WERI-Rb-1 (cell line): ENCODE results near the gene RMND5A.

Experiments
- DNase-seq: peaks from one replicate; pipeline ENCODE4 v3.0.0-alpha.2; 2020
- H3K27ac ChIP-seq: fragments of 250-450 bp; sonication (Bioruptor Pico); 2 replicates; pipeline ENCODE4 v1.5.1; 2020; ENCODE audit warnings: mild to moderate bottlenecking, moderate library complexity
- H3K27me3 ChIP-seq: fragments of 250-450 bp; sonication (Bioruptor Pico); 2 replicates; pipeline ENCODE4 v1.5.1; 2021; ENCODE audit warnings: mild to moderate bottlenecking, low read depth, moderate library complexity; ENCODE audit not compliant: insufficient read depth, severe bottlenecking
- H3K36me3 ChIP-seq: fragments of 250-450 bp; sonication (Bioruptor Pico); 2 replicates; pipeline ENCODE4 v1.5.1; 2020; ENCODE audit warnings: mild to moderate bottlenecking, moderate library complexity
- H3K4me3 ChIP-seq: 2 replicates; pipeline ENCODE4 v1.5.1; 2011; ENCODE audit warnings: low read depth, mild to moderate bottlenecking, control low read depth, low read length
- H3K9me3 ChIP-seq: fragments of 250-450 bp; sonication (Bioruptor Pico); 2 replicates; pipeline ENCODE4 v1.5.1; 2021; ENCODE audit warnings: mild to moderate bottlenecking, moderate library complexity; ENCODE audit not compliant: severe bottlenecking
- TF ChIP-seq, protein P1 (sequence below): IDR thresholded peaks from 2 replicates; pipeline ENCODE4 v1.5.1; 2011; ENCODE audit warnings: low read depth, mild to moderate bottlenecking, control low read depth, inconsistent platforms, low read length

RMND5A gene

GRCh38 chr2:86785456-86785855, 65.4 kb downstream of the RMND5A start:
- Histone ChIP-seq H3K4me3 (no peak overlapping the region), H3K36me3 (no peaks in the 10 kb centered on the region), H3K27ac (no peak overlapping the region), H3K27me3 (peaks cover 19% of the 10 kb centered on the region), H3K9me3 (no peaks in the 10 kb centered on the region)
- DNase-seq, result no peak
- TF ChIP-seq, protein P1, sequence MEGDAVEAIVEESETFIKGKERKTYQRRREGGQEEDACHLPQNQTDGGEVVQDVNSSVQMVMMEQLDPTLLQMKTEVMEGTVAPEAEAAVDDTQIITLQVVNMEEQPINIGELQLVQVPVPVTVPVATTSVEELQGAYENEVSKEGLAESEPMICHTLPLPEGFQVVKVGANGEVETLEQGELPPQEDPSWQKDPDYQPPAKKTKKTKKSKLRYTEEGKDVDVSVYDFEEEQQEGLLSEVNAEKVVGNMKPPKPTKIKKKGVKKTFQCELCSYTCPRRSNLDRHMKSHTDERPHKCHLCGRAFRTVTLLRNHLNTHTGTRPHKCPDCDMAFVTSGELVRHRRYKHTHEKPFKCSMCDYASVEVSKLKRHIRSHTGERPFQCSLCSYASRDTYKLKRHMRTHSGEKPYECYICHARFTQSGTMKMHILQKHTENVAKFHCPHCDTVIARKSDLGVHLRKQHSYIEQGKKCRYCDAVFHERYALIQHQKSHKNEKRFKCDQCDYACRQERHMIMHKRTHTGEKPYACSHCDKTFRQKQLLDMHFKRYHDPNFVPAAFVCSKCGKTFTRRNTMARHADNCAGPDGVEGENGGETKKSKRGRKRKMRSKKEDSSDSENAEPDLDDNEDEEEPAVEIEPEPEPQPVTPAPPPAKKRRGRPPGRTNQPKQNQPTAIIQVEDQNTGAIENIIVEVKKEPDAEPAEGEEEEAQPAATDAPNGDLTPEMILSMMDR, result no peak

DNA sequence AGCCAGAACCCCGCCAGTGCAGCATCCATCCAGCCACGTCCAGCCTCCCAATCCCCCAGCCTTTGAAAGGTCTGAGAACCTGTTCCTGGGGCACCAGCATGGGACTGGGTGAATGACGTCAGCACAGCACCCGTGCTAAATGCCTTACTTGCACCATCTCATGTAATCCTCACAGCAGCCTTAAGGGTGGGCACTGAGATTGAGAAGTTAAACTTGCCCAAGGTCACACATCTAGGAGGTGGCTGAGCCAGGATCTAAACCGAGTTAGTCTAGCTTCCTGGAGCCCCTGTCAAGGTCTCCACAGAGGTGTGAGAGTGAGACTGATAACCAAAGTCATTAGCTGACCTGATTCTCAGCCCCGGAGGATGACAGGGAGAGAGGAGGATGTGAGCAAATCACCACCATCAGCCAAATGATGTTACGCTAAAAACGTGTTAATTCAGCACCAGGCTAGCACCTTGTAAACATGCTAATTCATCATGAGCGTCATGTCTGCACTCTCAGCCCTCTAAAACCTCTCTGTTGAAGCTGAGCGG, 66.0 kb downstream of the RMND5A start:
- Histone ChIP-seq H3K9me3 (no peaks in the 10 kb centered on the region), H3K27me3 (peaks cover 24% of the 10 kb centered on the region), H3K36me3 (no peaks in the 10 kb centered on the region), H3K27ac (no peak overlapping the region), H3K4me3 (no peak overlapping the region)
- no peak for DNase-seq
- TF ChIP-seq, protein P1, result no peak

DNA sequence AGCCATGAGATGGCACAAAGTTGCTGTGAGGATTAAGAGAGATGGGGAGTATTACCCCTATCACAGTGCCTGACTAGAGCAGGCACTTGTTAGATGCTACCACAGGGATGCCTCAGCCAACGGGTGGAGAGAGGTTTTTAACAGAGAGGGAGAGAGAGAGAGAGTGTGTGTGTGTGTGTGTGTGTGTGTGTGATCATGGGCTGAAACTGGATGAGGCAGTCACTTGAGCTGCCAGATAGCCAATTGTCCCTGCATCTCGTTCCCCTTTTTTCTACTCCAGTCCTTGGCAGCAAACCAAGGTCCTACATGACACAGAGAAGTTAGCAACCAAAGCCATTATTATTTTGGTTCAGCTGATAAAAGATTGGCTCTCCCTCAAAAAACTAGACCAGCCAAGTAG, 67.6 kb downstream of the RMND5A start:
- H3K9me3 ChIP-seq, result no peaks in the 10 kb centered on the region
- TF ChIP-seq, protein P1, result no peak
- no peak for DNase-seq
- no peak overlapping the region for H3K4me3 ChIP-seq
- H3K27ac ChIP-seq, result no peak overlapping the region
- peaks cover 35% of the 10 kb centered on the region for H3K27me3 ChIP-seq
- no peaks in the 10 kb centered on the region for H3K36me3 ChIP-seq

- Histone ChIP-seq H3K4me3 (no peak overlapping the region), H3K36me3 (no peaks in the 10 kb centered on the region), H3K27ac (no peak overlapping the region), H3K27me3 (peaks cover 35% of the 10 kb centered on the region), H3K9me3 (no peaks in the 10 kb centered on the region)
- TF ChIP-seq, protein P1, result no peak
- no peak for DNase-seq
These were observed 68.1 kb downstream of the RMND5A start for GRCh38 chr2:86788165-86788564.

GRCh38 chr2:86788881-86789686, 69.0 kb downstream of the RMND5A start:
- TF ChIP-seq, protein P1, result no peak
- H3K4me3 ChIP-seq, result peak overlapping the region; percentile 15
- no peaks in the 10 kb centered on the region for H3K36me3 ChIP-seq
- no peak for DNase-seq
- H3K9me3 ChIP-seq, result no peaks in the 10 kb centered on the region
- peaks cover 36% of the 10 kb centered on the region for H3K27me3 ChIP-seq
- H3K27ac ChIP-seq, result no peak overlapping the region

- Histone ChIP-seq H3K27me3 (peaks cover 37% of the 10 kb centered on the region), H3K9me3 (no peaks in the 10 kb centered on the region), H3K36me3 (no peaks in the 10 kb centered on the region), H3K27ac (no peak overlapping the region), H3K4me3 (no peak overlapping the region)
- no peak for DNase-seq
- TF ChIP-seq, protein P1, result no peak
These were observed 69.6 kb downstream of the RMND5A start for GRCh38 chr2:86789687-86790133.
